OCI-LY3 (cell line): ENCODE data around the gene KBTBD13.

Source experiments
- H2AFZ ChIP-seq: fragments of 200-600, 300-600 bp; shearing (Covaris generic); 2 replicates; pipeline ENCODE4 v1.6.0; 2014; ENCODE audit warnings: antibody characterized with exemption, low read depth, low read length
- H3K27ac ChIP-seq: fragments of 200-600, 300-600 bp; sonication (generic); 2 replicates; pipeline ENCODE4 v1.5.1; 2014; ENCODE audit warnings: mild to moderate bottlenecking, low read length, moderate library complexity, mixed read lengths
- H3K27me3 ChIP-seq: fragments of 200-600, 300-600 bp; sonication (generic); 2 replicates; pipeline ENCODE4 v1.6.1; 2014; ENCODE audit warnings: low read depth, low read length, mixed read lengths
- H3K36me3 ChIP-seq: fragments of 200-600, 300-600 bp; sonication (generic); replicated peaks from 2 replicates; pipeline ENCODE3; 2014; ENCODE audit warnings: low read depth, low read length, mixed read lengths
- H3K4me1 ChIP-seq: fragments of 300-600, 200-600 bp; sonication (generic); 2 replicates; pipeline ENCODE4 v1.6.1; 2014; ENCODE audit warnings: low read length, mixed read lengths
- H3K4me2 ChIP-seq: fragments of 200-600, 300-600 bp; sonication (generic); 2 replicates; pipeline ENCODE4 v1.6.1; 2014; ENCODE audit warnings: low read length, mixed read lengths
- H3K4me3 ChIP-seq: fragments of 300-600, 200-600 bp; sonication (generic); 2 replicates; pipeline ENCODE4 v1.5.1; 2014; ENCODE audit warnings: antibody characterized with exemption, mild to moderate bottlenecking, low read length, moderate library complexity
- H3K79me2 ChIP-seq: fragments of 300-600, 200-600 bp; shearing (Covaris generic); 2 replicates; pipeline ENCODE4 v1.6.1; 2014; ENCODE audit warnings: mild to moderate bottlenecking, low read length, mixed read lengths
- H3K9ac ChIP-seq: fragments of 300-600, 200-600 bp; shearing (Covaris generic); 2 replicates; pipeline ENCODE4 v1.6.0; 2014; ENCODE audit warnings: mild to moderate bottlenecking, low read length, moderate library complexity
- H3K9me3 ChIP-seq: fragments of 200-600, 300-600 bp; shearing (Covaris generic); 2 replicates; pipeline ENCODE4 v1.6.1; 2014; ENCODE audit warnings: low read length, mixed read lengths; ENCODE audit not compliant: insufficient read depth
- H4K20me1 ChIP-seq: fragments of 200-600, 300-600 bp; sonication (generic); 2 replicates; pipeline ENCODE4 v1.6.1; 2016; ENCODE audit warnings: low read length, mixed read lengths; ENCODE audit not compliant: insufficient read depth
- CTCF ChIP-seq: fragments of 200-600, 300-600 bp; sonication (generic); IDR thresholded peaks from 2 replicates; pipeline ENCODE4 v1.5.1; 2014; ENCODE audit warnings: antibody characterized with exemption, low read length, low read depth
- EZH2phosphoT487 ChIP-seq: fragments of 200-600 bp; shearing (Covaris generic); IDR thresholded peaks from 2 replicates; pipeline ENCODE4 v1.6.1; 2018; ENCODE audit warnings: antibody characterized with exemption, mixed run types, low read depth

The KBTBD13 gene

GRCh38 chr15:65059369-65059750, 17.2 kb upstream of the KBTBD13 start:
- Histone ChIP-seq H3K36me3 (no peaks in the 10 kb centered on the region), H3K4me2 (no peak overlapping the region)

GRCh38 chr15:65059931-65060596, 16.5 kb upstream of the KBTBD13 start:
- H3K9ac ChIP-seq: no peak overlapping the region
- no peak for TF ChIP-seq CTCF
- no peak for TF ChIP-seq EZH2phosphoT487
- H3K9me3 ChIP-seq: no peaks in the 10 kb centered on the region
- no peaks in the 10 kb centered on the region for H3K79me2 ChIP-seq
- no peak overlapping the region for H2AFZ ChIP-seq
- H3K4me2 ChIP-seq: no peak overlapping the region
- no peaks in the 10 kb centered on the region for H4K20me1 ChIP-seq
- no peak overlapping the region for H3K27ac ChIP-seq
- 0 out of 2 replicates have a peak, but pooled peaks cover 2% of the 10 kb centered on the region for H3K27me3 ChIP-seq
- no peaks in the 10 kb centered on the region for H3K36me3 ChIP-seq
- no peak overlapping the region for H3K4me3 ChIP-seq
- no peaks in the 10 kb centered on the region; the same call in 1 of the 2 replicates for H3K4me1 ChIP-seq

More at GRCh38 chr15:65059369-65059750, 17.2 kb upstream of the KBTBD13 start:
- no peaks in the 10 kb centered on the region for H4K20me1 ChIP-seq
- H3K9me3 ChIP-seq: no peaks in the 10 kb centered on the region
- no peak overlapping the region for H3K27ac ChIP-seq
- H3K27me3 ChIP-seq: no peaks in the 10 kb centered on the region
- H3K9ac ChIP-seq: no peak overlapping the region
- H2AFZ ChIP-seq: no peak overlapping the region
- no peak overlapping the region for H3K4me3 ChIP-seq
- TF ChIP-seq EZH2phosphoT487: no peak
- TF ChIP-seq CTCF: no peak
- H3K79me2 ChIP-seq: no peaks in the 10 kb centered on the region
- no peaks in the 10 kb centered on the region; the same call in 1 of the 2 replicates for H3K4me1 ChIP-seq

- Histone ChIP-seq H3K27me3 (0 out of 2 replicates have a peak, but pooled peaks cover 4% of the 10 kb centered on the region), H3K9ac (no peak overlapping the region), H3K4me3 (no peak overlapping the region), H3K4me1 (no peaks in the 10 kb centered on the region; the same call in 1 of the 2 replicates), H3K9me3 (no peaks in the 10 kb centered on the region), H3K36me3 (no peaks in the 10 kb centered on the region), H3K4me2 (no peak overlapping the region), H3K79me2 (no peaks in the 10 kb centered on the region), H3K27ac (no peak overlapping the region), H2AFZ (no peak overlapping the region), H4K20me1 (no peaks in the 10 kb centered on the region)
- TF ChIP-seq CTCF: no peak
These were observed 15.7 kb upstream of the KBTBD13 start for GRCh38 chr15:65060641-65061397.

GRCh38 chr15:65062061-65062460, 14.5 kb upstream of the KBTBD13 start:
- Histone ChIP-seq H3K27me3 (0 out of 2 replicates have a peak, but pooled peaks cover 9% of the 10 kb centered on the region), H4K20me1 (no peaks in the 10 kb centered on the region), H3K4me1 (no peaks in the 10 kb centered on the region; the same call in 1 of the 2 replicates)

More at GRCh38 chr15:65062061-65062460, 14.5 kb upstream of the KBTBD13 start:
- no peak for TF ChIP-seq CTCF
- H3K27ac ChIP-seq: no peak overlapping the region
- H2AFZ ChIP-seq: no peak overlapping the region
- H3K79me2 ChIP-seq: no peaks in the 10 kb centered on the region
- H3K36me3 ChIP-seq: no peaks in the 10 kb centered on the region
- H3K4me2 ChIP-seq: no peak overlapping the region
- H3K4me3 ChIP-seq: no peak overlapping the region
- H3K9ac ChIP-seq: no peak overlapping the region
- H3K9me3 ChIP-seq: no peaks in the 10 kb centered on the region
